ENCODE data around the gene FRMD4A. TPM values are rescaled to one million over a fixed set of nuclear protein-coding genes. Genes with fewer than 3 reads are reported as not detected.

Gene FRMD4A
- total RNA-seq, 1 donor from 2014 or later: 20.2 TPM

DNA sequence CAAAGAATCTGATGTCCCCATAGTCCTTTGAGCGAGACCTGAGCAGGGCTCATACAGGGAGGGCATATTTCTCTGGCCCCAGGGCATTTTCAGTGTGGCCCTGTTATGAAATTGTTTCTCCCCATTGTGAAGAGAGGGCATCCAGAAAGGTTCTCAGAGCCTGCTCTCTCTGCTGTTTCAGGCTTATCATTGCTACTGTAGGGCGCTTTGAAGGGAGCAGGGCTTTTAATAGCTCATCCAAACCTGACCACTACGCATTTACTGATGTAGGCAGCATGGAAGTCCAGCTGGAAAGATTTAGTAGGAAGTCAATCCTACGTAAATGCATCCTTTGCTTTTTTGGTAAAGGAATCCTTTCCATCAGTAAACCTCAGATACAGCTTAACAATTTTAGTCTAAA lies 675.9 kb downstream of the FRMD4A start:
- DNase-seq (ENCODE audit: low spot score): no peak
- Histone ChIP-seq H3K36me3 (no peaks in the 10 kb centered on the region), H3K79me2 (ENCODE audit: low read depth) (no peaks in the 10 kb centered on the region), H3K4me3 (no peak overlapping the region), H3K9me3 (ENCODE audit: low read depth) (no peaks in the 10 kb centered on the region), H3K27me3 (no peaks in the 10 kb centered on the region), H4K20me1 (ENCODE audit: low read depth) (no peaks in the 10 kb centered on the region), H3K4me1 (no peaks in the 10 kb centered on the region), H3F3A (ENCODE audit: low read depth) (no peaks in the 10 kb centered on the region), H3K27ac (no peak overlapping the region), H3K9ac (no peak overlapping the region), H2AFZ (replicated peaks) (no peak overlapping the region), H3K4me2 (no peak overlapping the region)
- H3K9me3 Mint-ChIP-seq: no peaks in the 10 kb centered on the region
- TF ChIP-seq, protein P1, sequence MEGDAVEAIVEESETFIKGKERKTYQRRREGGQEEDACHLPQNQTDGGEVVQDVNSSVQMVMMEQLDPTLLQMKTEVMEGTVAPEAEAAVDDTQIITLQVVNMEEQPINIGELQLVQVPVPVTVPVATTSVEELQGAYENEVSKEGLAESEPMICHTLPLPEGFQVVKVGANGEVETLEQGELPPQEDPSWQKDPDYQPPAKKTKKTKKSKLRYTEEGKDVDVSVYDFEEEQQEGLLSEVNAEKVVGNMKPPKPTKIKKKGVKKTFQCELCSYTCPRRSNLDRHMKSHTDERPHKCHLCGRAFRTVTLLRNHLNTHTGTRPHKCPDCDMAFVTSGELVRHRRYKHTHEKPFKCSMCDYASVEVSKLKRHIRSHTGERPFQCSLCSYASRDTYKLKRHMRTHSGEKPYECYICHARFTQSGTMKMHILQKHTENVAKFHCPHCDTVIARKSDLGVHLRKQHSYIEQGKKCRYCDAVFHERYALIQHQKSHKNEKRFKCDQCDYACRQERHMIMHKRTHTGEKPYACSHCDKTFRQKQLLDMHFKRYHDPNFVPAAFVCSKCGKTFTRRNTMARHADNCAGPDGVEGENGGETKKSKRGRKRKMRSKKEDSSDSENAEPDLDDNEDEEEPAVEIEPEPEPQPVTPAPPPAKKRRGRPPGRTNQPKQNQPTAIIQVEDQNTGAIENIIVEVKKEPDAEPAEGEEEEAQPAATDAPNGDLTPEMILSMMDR (IDR thresholded peaks at IDR 0.05): no peak
- TF ChIP-seq EZH2 (IDR thresholded peaks at IDR 0.05) (no peak), EZH2phosphoT487 (IDR thresholded peaks at IDR 0.05) (no peak)
- peaks cover 7% of the 10 kb centered on the region for H3K4me1 Mint-ChIP-seq
- peaks cover 30% of the 10 kb centered on the region for H3K36me3 Mint-ChIP-seq
- no peak overlapping the region for H3K4me3 Mint-ChIP-seq
- H3K27ac Mint-ChIP-seq: no peak overlapping the region
- H3K27me3 Mint-ChIP-seq (ENCODE audit: insufficient read depth, low read depth): no peaks in the 10 kb centered on the region

DNA sequence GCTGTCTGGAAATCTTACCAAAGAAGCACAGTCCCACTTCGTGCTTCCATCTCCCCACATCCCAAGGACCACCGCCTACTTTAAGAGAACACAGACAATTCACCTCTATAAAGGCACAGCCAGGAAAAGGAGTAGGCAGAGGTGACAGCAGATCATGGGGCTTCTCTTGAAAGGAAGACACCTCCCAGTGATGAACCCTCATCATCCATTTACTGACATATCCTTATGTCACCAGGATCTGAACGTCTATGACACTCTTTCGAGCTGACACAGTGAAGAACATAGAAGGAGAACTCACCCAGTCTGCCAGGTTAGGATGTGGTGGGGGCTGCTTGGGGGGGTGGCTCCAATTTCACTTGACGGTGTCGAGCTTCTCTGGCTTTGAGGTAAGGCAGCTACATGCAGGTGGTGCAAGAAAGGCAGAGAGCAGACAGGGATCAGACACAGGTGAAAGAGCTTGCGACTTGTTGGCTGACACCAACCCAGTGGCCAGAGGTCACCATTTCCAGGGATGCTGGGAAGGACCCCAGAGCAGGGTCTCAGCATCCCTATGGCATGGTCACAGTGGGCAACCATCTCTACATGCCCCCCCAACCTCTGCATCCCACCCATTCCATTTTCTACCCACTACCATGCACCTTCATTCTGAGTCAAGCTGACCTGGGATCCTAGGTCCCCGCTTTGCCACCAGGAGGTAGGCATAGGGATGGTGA lies 676.5 kb downstream of the FRMD4A start:
- H3K9me3 ChIP-seq (ENCODE audit: low read depth): no peaks in the 10 kb centered on the region
- H3K79me2 ChIP-seq (ENCODE audit: low read depth): no peaks in the 10 kb centered on the region
- TF ChIP-seq EZH2phosphoT487 (IDR thresholded peaks at IDR 0.05) (no peak), EZH2 (IDR thresholded peaks at IDR 0.05) (no peak)
- TF ChIP-seq, protein P1 (IDR thresholded peaks at IDR 0.05): no peak
- Mint-ChIP-seq H3K36me3 (peaks cover 32% of the 10 kb centered on the region), H3K27me3 (ENCODE audit: insufficient read depth, low read depth) (no peaks in the 10 kb centered on the region), H3K9me3 (no peaks in the 10 kb centered on the region), H3K27ac (no peak overlapping the region), H3K4me3 (no peak overlapping the region), H3K4me1 (peaks cover 7% of the 10 kb centered on the region)
- H3K4me1 ChIP-seq: no peaks in the 10 kb centered on the region
- no peak overlapping the region for H3K4me2 ChIP-seq
- H3K36me3 ChIP-seq: no peaks in the 10 kb centered on the region
- H3F3A ChIP-seq (ENCODE audit: low read depth): no peaks in the 10 kb centered on the region
- no peaks in the 10 kb centered on the region for H3K27me3 ChIP-seq
- no peak overlapping the region for H3K27ac ChIP-seq
- no peak overlapping the region for H2AFZ ChIP-seq (replicated peaks)
- no peak for DNase-seq (ENCODE audit: low spot score)
- no peak overlapping the region for H3K9ac ChIP-seq
- H4K20me1 ChIP-seq (ENCODE audit: low read depth): no peaks in the 10 kb centered on the region
- no peak overlapping the region for H3K4me3 ChIP-seq

DNA sequence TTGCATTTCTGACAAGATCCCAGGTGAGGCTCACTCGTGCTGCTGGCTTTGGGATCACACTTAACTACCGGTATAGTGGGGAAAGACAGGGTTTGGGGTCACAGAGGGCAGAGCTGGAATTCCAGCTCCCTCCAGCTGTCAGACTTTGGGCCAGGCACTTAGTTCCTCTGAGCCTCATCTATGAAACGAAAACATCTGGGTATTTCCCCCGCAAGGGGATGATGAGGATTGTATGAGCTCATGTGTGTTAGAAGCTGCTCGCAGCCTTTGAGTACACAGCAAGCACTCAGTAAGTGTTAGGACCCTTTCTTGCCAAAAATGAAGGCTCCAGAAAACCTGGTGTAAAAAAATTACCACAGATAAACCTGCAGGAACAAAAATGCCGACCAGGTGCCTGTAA lies 677.9 kb downstream of the FRMD4A start:
- Mint-ChIP-seq H3K36me3 (peaks cover 38% of the 10 kb centered on the region), H3K27me3 (ENCODE audit: insufficient read depth, low read depth) (no peaks in the 10 kb centered on the region), H3K27ac (no peak overlapping the region), H3K9me3 (no peaks in the 10 kb centered on the region), H3K4me3 (no peak overlapping the region), H3K4me1 (peaks cover 7% of the 10 kb centered on the region)
- Histone ChIP-seq H3K27me3 (no peaks in the 10 kb centered on the region), H3K4me2 (no peak overlapping the region), H3K79me2 (ENCODE audit: low read depth) (no peaks in the 10 kb centered on the region), H3K36me3 (no peaks in the 10 kb centered on the region), H3K9me3 (ENCODE audit: low read depth) (no peaks in the 10 kb centered on the region), H4K20me1 (ENCODE audit: low read depth) (no peaks in the 10 kb centered on the region), H3K4me3 (no peak overlapping the region), H3K4me1 (no peaks in the 10 kb centered on the region), H3K9ac (no peak overlapping the region), H2AFZ (replicated peaks) (no peak overlapping the region), H3K27ac (no peak overlapping the region), H3F3A (ENCODE audit: low read depth) (no peaks in the 10 kb centered on the region)
- TF ChIP-seq, protein P1 (IDR thresholded peaks at IDR 0.05): no peak
- TF ChIP-seq EZH2 (IDR thresholded peaks at IDR 0.05): no peak
- no peak for TF ChIP-seq EZH2phosphoT487 (IDR thresholded peaks at IDR 0.05)
- no peak for DNase-seq (ENCODE audit: low spot score)

All from neural progenitor cell (in vitro differentiated cells).